ENCODE data around the gene GFPT2. TPM values are rescaled to one million over a fixed set of nuclear protein-coding genes. Genes with fewer than 3 reads are reported as not detected.

GFPT2 gene
- total RNA-seq, 6 experiments from 2014 or later, result 0.32 to 0.93 (median 0.61) TPM

DNA sequence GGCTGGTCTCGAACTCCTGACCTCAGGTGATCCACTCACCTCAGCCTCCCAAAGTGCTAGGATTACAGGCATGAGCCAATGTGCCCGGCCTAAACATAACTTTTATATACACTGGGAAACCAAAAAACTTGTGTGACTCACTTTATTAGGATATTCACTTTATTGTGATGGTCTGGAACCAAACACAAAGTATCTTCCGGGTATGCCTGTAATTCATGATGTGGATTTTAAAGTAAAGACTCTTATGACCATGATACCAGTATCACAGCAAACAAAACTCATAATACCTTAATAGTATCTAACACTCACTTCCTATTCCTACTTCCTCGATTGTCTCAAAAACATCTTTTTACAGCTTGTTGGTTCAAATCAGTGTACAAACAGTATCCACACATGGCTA lies 12.7 kb upstream of the GFPT2 start:
- no peak for TF ChIP-seq POLR2A (IDR thresholded peaks at IDR 0.05)
- TF ChIP-seq, protein P1, sequence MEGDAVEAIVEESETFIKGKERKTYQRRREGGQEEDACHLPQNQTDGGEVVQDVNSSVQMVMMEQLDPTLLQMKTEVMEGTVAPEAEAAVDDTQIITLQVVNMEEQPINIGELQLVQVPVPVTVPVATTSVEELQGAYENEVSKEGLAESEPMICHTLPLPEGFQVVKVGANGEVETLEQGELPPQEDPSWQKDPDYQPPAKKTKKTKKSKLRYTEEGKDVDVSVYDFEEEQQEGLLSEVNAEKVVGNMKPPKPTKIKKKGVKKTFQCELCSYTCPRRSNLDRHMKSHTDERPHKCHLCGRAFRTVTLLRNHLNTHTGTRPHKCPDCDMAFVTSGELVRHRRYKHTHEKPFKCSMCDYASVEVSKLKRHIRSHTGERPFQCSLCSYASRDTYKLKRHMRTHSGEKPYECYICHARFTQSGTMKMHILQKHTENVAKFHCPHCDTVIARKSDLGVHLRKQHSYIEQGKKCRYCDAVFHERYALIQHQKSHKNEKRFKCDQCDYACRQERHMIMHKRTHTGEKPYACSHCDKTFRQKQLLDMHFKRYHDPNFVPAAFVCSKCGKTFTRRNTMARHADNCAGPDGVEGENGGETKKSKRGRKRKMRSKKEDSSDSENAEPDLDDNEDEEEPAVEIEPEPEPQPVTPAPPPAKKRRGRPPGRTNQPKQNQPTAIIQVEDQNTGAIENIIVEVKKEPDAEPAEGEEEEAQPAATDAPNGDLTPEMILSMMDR (IDR thresholded peaks at IDR 0.05), result no peak
- Histone ChIP-seq H3K36me3 (no peaks in the 10 kb centered on the region), H3K27ac (no peak overlapping the region), H3K9me3 (no peaks in the 10 kb centered on the region), H3K4me1 (no peaks in the 10 kb centered on the region), H3K4me3 (no peak overlapping the region), H3K27me3 (no peaks in the 10 kb centered on the region)
- ATAC-seq (no peak), DNase-seq (no peak)
- intact Hi-C loops (cut with DNase I), result no loop called here
- 62% methylated on average over 3 of the region's 4 CpGs for WGBS (ENCODE audit: insufficient coverage, low coverage, low lambda C conversion rate, missing lambda C conversion rate)

DNA sequence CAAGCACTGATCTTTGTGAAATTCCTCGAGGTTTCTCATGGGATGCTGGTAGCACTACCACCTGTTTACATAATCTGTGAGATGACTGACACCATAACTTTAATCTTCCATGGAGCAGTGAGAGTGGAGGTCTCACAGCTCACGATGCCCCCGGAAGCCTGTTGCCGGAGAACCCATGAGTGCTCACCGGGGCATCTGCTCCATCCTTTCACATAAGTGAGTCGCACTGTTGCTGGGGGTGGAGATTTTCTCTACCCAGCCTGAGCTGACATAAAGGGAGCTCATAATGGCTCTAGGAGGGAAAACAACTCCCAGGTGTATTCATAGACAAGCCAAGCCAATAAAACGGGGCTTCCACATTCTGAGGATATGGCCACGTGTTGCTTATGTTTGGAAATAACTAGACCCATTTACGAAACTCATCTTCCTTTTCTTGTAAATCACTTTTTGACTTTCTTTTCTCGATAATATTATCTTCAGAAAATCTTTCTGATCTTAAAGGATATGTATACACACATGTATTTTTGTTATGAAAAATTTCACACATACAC lies 11.2 kb upstream of the GFPT2 start:
- Histone ChIP-seq H3K27me3 (no peaks in the 10 kb centered on the region), H3K9me3 (no peaks in the 10 kb centered on the region), H3K36me3 (no peaks in the 10 kb centered on the region), H3K27ac (no peak overlapping the region), H3K4me1 (no peaks in the 10 kb centered on the region), H3K4me3 (no peak overlapping the region)
- DNase-seq, result no peak
- no peak for ATAC-seq
- intact Hi-C loops (cut with DNase I), result no loop called here
- 42% methylated on average over 3 of the region's 10 CpGs for WGBS (ENCODE audit: insufficient coverage, low coverage, low lambda C conversion rate, missing lambda C conversion rate)
- TF ChIP-seq POLR2A (IDR thresholded peaks at IDR 0.05), result no peak
- TF ChIP-seq, protein P1 (IDR thresholded peaks at IDR 0.05), result no peak

DNA sequence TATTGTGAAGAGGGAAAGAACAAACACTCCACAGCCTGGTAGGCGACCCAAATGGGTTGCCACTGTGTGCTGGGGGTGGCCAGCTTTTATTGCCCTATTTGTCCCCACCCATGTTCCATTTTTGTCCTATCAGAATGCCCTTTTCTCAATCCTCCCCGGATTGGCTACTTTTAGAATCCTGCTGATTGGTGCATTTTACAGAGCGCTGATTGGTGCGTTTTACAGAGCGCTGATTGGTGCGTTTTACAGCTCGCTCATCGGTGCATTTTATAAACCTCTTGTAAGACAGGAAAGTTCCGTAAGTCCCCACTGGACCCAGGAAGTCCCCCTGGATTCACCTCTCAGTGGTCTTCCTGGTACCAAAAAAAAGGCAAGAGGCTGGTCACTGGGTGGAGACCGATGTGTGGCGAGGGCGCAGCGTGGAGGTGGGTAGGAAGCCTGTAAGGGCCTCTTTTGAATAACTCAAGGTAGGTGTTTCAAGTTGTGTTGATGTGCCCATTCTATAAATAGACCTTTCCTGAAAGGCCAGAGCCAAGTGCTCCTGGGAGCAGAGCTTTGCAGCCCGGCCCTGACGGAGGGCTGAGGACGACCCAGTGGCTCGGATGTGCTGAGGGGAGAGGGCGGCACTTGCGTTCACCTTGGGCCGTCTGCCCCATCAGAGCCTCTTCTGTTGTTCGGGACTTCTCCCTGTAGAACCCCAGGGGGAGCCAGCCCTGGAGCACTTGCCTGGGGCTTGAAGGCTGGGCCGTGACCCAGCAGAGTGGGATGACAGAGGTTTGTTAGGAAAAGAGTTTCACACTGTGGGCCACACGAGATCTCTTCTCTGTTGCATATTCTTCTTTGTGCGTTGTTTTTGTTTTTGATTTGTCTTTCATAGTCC lies 7.2 kb upstream of the GFPT2 start:
- no peak overlapping the region for H3K27ac ChIP-seq
- WGBS (ENCODE audit: insufficient coverage, low coverage, low lambda C conversion rate, missing lambda C conversion rate), result 87% methylated on average over 14 of the region's 24 CpGs
- H3K4me1 ChIP-seq, result no peaks in the 10 kb centered on the region
- no peak overlapping the region for H3K4me3 ChIP-seq
- no peaks in the 10 kb centered on the region for H3K27me3 ChIP-seq
- intact Hi-C loops (cut with DNase I), result no loop called here
- H3K36me3 ChIP-seq, result no peaks in the 10 kb centered on the region
- no peaks in the 10 kb centered on the region for H3K9me3 ChIP-seq
- ATAC-seq (no peak), DNase-seq (no peak)
- no peak for TF ChIP-seq POLR2A (IDR thresholded peaks at IDR 0.05)
- TF ChIP-seq, protein P1 (IDR thresholded peaks at IDR 0.05), result no peak

DNA sequence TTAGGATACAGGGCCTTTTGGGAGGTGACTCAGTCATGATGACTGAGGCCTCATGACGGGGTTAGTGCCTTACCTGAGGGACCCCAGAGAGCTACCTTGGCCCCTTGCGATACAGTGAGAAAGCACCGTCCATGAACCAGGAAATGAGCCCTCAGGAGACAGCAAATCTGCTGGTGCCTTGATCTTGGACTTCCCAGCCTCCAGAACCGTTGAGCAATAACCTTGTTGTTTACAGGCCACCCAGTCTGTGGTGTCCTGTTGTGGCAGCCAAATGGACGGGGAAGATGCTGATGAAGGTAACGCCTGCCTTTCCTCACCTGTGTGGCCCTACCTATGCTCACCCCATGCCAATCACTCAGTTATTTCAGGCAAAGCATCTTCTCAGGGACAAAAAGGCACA lies 5.6 kb upstream of the GFPT2 start:
- no peaks in the 10 kb centered on the region for H3K36me3 ChIP-seq
- intact Hi-C loops (cut with DNase I), result no loop called here
- DNase-seq, result no peak
- no peaks in the 10 kb centered on the region for H3K9me3 ChIP-seq
- no peak overlapping the region for H3K27ac ChIP-seq
- peaks cover 0 to 3% (median 1%) of the 10 kb centered on the region in 4 donors for H3K4me1 ChIP-seq
- ATAC-seq, result no peak
- no CpG with 5 or more reads among the region's 6 CpGs for WGBS (ENCODE audit: insufficient coverage, low coverage, low lambda C conversion rate, missing lambda C conversion rate)
- H3K27me3 ChIP-seq, result no peaks in the 10 kb centered on the region
- H3K4me3 ChIP-seq, result no peak overlapping the region
- TF ChIP-seq, protein P1 (IDR thresholded peaks at IDR 0.05), result no peak
- TF ChIP-seq POLR2A (IDR thresholded peaks at IDR 0.05), result no peak
